Kidney (tissue), 14 donors: ENCODE measurements around the gene MAPKBP1. TPM values are rescaled to one million over a fixed set of nuclear protein-coding genes. Genes with fewer than 3 reads are reported as not detected.
"Not testable (repeated sequence)": the region's sequence is repeated elsewhere in the genome, so short reads cannot be mapped to it uniquely, and the experiment has no call there.

Source experiments
- DNase-seq, 5 donors: peaks; one replicate each; pipeline ENCODE4 v3.0.0-alpha.2; 2013 to 2020
- FAIRE-seq: peaks from 2 replicates; lab custom pipeline; 2012; peaks lifted over from hg19 to GRCh38; lab: Jason Lieb, UNC
- H3K27ac ChIP-seq, 2 donors: one replicate each; pipeline ENCODE4 v1.7.0; 2013; ENCODE audit warnings: low read depth in 2 of 2, low read length in 2 of 2, inconsistent platforms in 1 of 2
- H3K27me3 ChIP-seq: one replicate; pipeline ENCODE4 v1.7.1; 2013; ENCODE audit warnings: low read length, inconsistent platforms; ENCODE audit not compliant: control insufficient read depth, insufficient read depth
- H3K36me3 ChIP-seq, 3 donors: one replicate each; pipeline versions ENCODE4 v1.7.0 to v1.7.1; 2013; ENCODE audit warnings: low read length in 3 of 3, control low read depth in 1 of 3, inconsistent platforms in 1 of 3; ENCODE audit not compliant: insufficient read depth in 3 of 3, control insufficient read depth in 2 of 3
- H3K4me1 ChIP-seq, 3 donors: one replicate each; pipeline versions ENCODE4 v1.7.0 to v1.7.1; 2013; ENCODE audit warnings: low read length in 3 of 3, inconsistent platforms in 1 of 3, low read depth in 1 of 3; ENCODE audit not compliant: control insufficient read depth in 2 of 3, insufficient read depth in 2 of 3
- H3K4me3 ChIP-seq, 3 donors: one replicate each; pipeline versions ENCODE4 v1.7.0 to v1.8.1; 2013; ENCODE audit warnings: low read length in 3 of 3, control low read depth in 1 of 3, inconsistent platforms in 1 of 3
- H3K9ac ChIP-seq, 3 donors: one replicate each; pipeline versions ENCODE4 v1.7.0 to v1.7.1; 2013; ENCODE audit warnings: low read length in 3 of 3, control low read depth in 1 of 3, inconsistent platforms in 1 of 3
- H3K9me3 ChIP-seq, 3 donors: one replicate each; pipeline versions ENCODE4 v1.7.0 to v1.7.1; 2013; ENCODE audit warnings: low read length in 3 of 3, control low read depth in 1 of 3, inconsistent platforms in 1 of 3; ENCODE audit not compliant: control insufficient read depth in 2 of 3, insufficient read depth in 1 of 3
- intact Hi-C: fragments of 100-400 bp; cut with DNase I; formaldehyde crosslinking; loops from one replicate; pipeline ENCODE4 v1.11.1; 2022
- polyA plus RNA-seq: library from polyadenylated mRNA; stranded (reverse); fragments of 350-450 nt; fragmentation: Illumina TruSeq; extraction: RNeasy Lipid Tissue Mini Kit (QIAGEN cat#74804); gene quantifications from one replicate; pipeline ENCODE4 v1.2.3, GENCODE V29; 2014; ENCODE audit warnings: low read depth, low replicate concordance; ENCODE audit not compliant: insufficient read depth
- total RNA-seq: library from RNA; stranded (reverse); fragmentation: NEBNext Ultra II Directional; extraction: Animal tissue kit (Norgen Biotek cat#: 25700); gene quantifications from one replicate; pipeline ENCODE4 v1.2.1, GENCODE V29; 2021
- TF ChIP-seq, protein P1 (sequence below): IDR thresholded peaks from 3 replicates; pipeline ENCODE4 v1.5.1; 2012; ENCODE audit warnings: mild to moderate bottlenecking, moderate library complexity, borderline replicate concordance; ENCODE audit not compliant: insufficient read depth; ENCODE audit errors: extremely low read depth
- donor health status: control.
- donor health status: control.
- donor health status: control.
- donor health status: control.
- donor health status: control.
- donor health status: DM: yes; HTN: yes; CAD: no.
- donor health status: Normal renal cell carcinoma (clear cell type).

MAPKBP1 gene
- total and polyA plus RNA-seq, 2 donors from 2014 or later = 3.7 to 28.6 TPM

DNA sequence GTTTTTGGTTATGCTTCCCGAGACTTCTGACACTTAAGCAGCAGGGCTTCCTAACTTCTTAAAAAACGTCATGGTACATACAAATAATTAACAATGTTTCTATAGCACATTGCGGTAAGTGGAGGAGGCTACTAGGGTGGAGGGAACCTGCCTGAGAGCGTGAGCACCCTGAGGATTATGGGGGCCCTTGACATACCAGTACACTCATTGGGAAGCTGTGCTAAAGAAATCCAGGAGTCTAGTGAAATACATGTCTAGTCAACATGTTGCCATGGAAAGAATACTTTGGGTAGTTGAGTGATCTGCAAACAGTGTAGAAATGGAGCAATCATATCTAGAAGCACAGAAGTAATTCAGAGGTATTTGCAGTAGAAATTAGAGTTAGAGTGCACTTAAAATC is 39.2 kb upstream of the MAPKBP1 start:
- Histone ChIP-seq H3K27me3 (no peaks in the 10 kb centered on the region), H3K36me3 (peaks cover 6 to 16% (median 14%) of the 10 kb centered on the region in 3 donors), H3K27ac (no peak overlapping the region), H3K9ac (no peak overlapping the region), H3K9me3 (no peaks in the 10 kb centered on the region), H3K4me1 (no peaks in the 10 kb centered on the region), H3K4me3 (no peak overlapping the region)
- no peak for FAIRE-seq
- DNase-seq = no peak
- intact Hi-C loops = no loop called here
- TF ChIP-seq, protein P1, sequence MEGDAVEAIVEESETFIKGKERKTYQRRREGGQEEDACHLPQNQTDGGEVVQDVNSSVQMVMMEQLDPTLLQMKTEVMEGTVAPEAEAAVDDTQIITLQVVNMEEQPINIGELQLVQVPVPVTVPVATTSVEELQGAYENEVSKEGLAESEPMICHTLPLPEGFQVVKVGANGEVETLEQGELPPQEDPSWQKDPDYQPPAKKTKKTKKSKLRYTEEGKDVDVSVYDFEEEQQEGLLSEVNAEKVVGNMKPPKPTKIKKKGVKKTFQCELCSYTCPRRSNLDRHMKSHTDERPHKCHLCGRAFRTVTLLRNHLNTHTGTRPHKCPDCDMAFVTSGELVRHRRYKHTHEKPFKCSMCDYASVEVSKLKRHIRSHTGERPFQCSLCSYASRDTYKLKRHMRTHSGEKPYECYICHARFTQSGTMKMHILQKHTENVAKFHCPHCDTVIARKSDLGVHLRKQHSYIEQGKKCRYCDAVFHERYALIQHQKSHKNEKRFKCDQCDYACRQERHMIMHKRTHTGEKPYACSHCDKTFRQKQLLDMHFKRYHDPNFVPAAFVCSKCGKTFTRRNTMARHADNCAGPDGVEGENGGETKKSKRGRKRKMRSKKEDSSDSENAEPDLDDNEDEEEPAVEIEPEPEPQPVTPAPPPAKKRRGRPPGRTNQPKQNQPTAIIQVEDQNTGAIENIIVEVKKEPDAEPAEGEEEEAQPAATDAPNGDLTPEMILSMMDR = no peak

DNA sequence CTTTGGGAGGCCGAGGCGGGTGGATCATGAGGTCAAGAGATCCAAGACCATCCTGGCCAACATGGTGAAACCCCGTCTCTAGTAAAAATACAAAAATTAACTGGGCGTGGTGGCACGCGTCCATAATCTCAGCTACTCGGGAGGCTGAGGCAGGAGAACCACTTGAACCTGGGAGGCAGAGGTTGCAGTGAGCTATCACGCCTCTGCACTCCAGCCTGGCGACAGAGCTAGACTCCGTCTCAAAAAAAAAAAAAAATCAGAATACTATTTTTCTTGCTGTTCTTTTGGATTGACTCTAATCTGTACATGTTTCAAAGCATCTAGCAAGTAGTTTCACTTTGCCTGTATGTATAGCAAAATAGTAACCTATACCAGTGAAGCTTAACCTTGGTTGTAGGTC is 38.8 kb upstream of the MAPKBP1 start:
- H3K27me3 ChIP-seq, DNase-seq, H3K9me3 ChIP-seq, intact Hi-C loops, H3K4me1 ChIP-seq, H3K9ac ChIP-seq, FAIRE-seq, H3K27ac ChIP-seq, H3K4me3 ChIP-seq: not testable (repeated sequence)
- peaks cover 6 to 17% (median 14%) of the 10 kb centered on the region in 3 donors for H3K36me3 ChIP-seq

DNA sequence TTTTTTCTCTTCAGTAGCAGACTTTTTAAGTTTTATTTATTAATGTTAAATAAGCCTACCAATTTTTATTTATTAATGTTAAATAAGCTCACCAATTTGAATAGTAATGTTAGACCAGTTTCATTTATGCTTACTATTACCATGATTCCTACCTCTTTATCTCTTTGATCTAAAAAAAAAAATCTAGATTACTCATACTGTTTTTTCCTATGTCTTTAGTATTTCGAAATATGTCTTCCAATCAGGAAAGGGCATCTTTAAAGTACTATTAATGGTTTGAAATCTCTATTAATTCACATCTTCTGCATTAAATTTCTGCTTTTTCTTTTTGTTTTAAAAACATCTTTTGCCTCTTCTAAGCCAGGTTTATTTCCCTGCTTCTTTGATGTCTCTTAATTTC is 27.5 kb upstream of the MAPKBP1 start:
- peaks cover 6 to 19% (median 18%) of the 10 kb centered on the region in 3 donors for H3K36me3 ChIP-seq

DNA sequence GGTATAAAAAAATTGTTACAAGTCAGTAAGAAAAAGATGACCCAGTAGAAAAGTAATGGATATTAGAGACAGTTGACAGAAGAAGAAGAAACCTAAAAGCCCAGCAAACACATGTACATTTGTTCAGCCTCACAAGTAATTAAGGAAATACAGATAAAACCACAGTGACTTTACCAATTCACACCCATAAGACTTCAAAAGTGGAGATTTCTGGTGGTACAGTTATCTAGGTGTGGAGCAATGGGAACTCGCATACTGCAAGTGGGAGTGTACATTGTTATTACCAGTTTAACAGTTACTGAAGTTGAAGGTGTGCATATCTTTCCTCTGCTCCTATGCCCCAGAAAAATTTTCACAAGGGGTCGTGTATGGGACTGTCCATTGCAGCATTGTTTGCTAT is 18.1 kb upstream of the MAPKBP1 start:
- FAIRE-seq = no peak
- H3K9me3 ChIP-seq = no peaks in the 10 kb centered on the region
- intact Hi-C loops = no loop called here
- H3K27me3 ChIP-seq = no peaks in the 10 kb centered on the region
- no peak for DNase-seq
- H3K9ac ChIP-seq = no peak overlapping the region
- H3K4me3 ChIP-seq = no peak overlapping the region
- H3K4me1 ChIP-seq = no peaks in the 10 kb centered on the region
- H3K36me3 ChIP-seq = peaks cover 3 to 9% (median 4%) of the 10 kb centered on the region in 3 donors
- TF ChIP-seq, protein P1 = no peak
- no peak overlapping the region for H3K27ac ChIP-seq

More for the DNA sequence above, 27.5 kb upstream of the MAPKBP1 start:
- FAIRE-seq (peak; percentile 71), DNase-seq (no peak)
- H3K9me3 ChIP-seq = no peaks in the 10 kb centered on the region
- no peak overlapping the region for H3K4me3 ChIP-seq
- H3K27ac ChIP-seq = no peak overlapping the region
- TF ChIP-seq, protein P1 = no peak
- H3K4me1 ChIP-seq = no peaks in the 10 kb centered on the region
- H3K27me3 ChIP-seq = no peaks in the 10 kb centered on the region
- intact Hi-C loops = no loop called here
- no peak overlapping the region for H3K9ac ChIP-seq
